SK-N-SH (cell line): ENCODE data around the gene GALNT16. TPM values are rescaled to one million over a fixed set of nuclear protein-coding genes. Genes with fewer than 3 reads are reported as not detected.

Source experiments
- CTCF ChIA-PET: fragments of 300-600, 350-600 bp; formaldehyde crosslinking; extraction: SDS; loops from one replicate; lab custom pipeline; 2021; lab: Yijun Ruan, JAX
- POLR2A ChIA-PET: fragments of 350-600 bp; sonication (Branson Sonifier 250); formaldehyde crosslinking; extraction: SDS; loops from one replicate; lab custom pipeline; 2020; ENCODE audit warnings: antibody characterized with exemption, inconsistent platforms; lab: Yijun Ruan, JAX
- DNase-seq: peaks from one replicate; pipeline ENCODE4 v3.0.0; 2012
- H2AFZ ChIP-seq: fragments of 200-600 bp; sonication (generic); 2 replicates; pipeline ENCODE4 v1.8.1; 2016; ENCODE audit warnings: antibody characterized with exemption, mild to moderate bottlenecking, low read depth
- H3F3A ChIP-seq: fragments of 200-600 bp; sonication (generic); replicated peaks from 2 replicates; pipeline ENCODE3; 2016; ENCODE audit warnings: antibody characterized with exemption, mild to moderate bottlenecking; ENCODE audit not compliant: insufficient read depth
- H3K27ac ChIP-seq, 2 experiments: fragments of 200-500 bp in 1 of 2; fragments of 200-600 bp in 1 of 2; sonication (Bioruptor generic) in 1 of 2; sonication (generic), shearing (Covaris generic) in 1 of 2; 2 replicates each; pipeline versions ENCODE4 v1.5.1 to v1.6.1; 2014 to 2016; ENCODE audit warnings: low read depth in 2 of 2, inconsistent platforms in 1 of 2, low read length in 1 of 2, mild to moderate bottlenecking in 1 of 2, mixed read lengths in 1 of 2
- H3K27me3 ChIP-seq: fragments of 200-600 bp; sonication (generic), shearing (Covaris generic); 2 replicates; pipeline ENCODE4 v1.6.1; 2016; ENCODE audit warnings: mixed run types; ENCODE audit not compliant: insufficient read depth
- H3K36me3 ChIP-seq, 2 experiments: fragments of 200-500 bp in 1 of 2; fragments of 200-600 bp in 1 of 2; sonication (Bioruptor generic) in 1 of 2; sonication (generic) in 1 of 2; replicated peaks in 1 of 2; 2 replicates each; pipeline versions ENCODE3 to v1.5.1; 2014 to 2016; ENCODE audit warnings: low read length in 1 of 2, mild to moderate bottlenecking in 1 of 2; ENCODE audit not compliant: insufficient read depth in 2 of 2, control insufficient read depth in 1 of 2
- H3K4me1 ChIP-seq, 2 experiments: fragments of 200-500 bp in 1 of 2; fragments of 200-600 bp in 1 of 2; sonication (Bioruptor generic) in 1 of 2; sonication (generic), shearing (Covaris generic) in 1 of 2; 2 replicates each; pipeline versions ENCODE4 v1.5.1 to v1.6.1; 2014 to 2016; ENCODE audit warnings: low read depth in 1 of 2, low read length in 1 of 2, mixed run types in 1 of 2; ENCODE audit not compliant: insufficient read depth in 2 of 2, control insufficient read depth in 1 of 2
- H3K4me2 ChIP-seq: fragments of 200-600 bp; sonication (generic), shearing (Covaris generic); 2 replicates; pipeline ENCODE4 v1.6.1; 2017; ENCODE audit warnings: mixed run types
- H3K4me3 ChIP-seq, 2 experiments: fragments of 200-500 bp in 1 of 2; fragments of 200-600 bp in 1 of 2; sonication (Bioruptor generic) in 1 of 2; sonication (generic), shearing (Covaris generic) in 1 of 2; 2 replicates each; pipeline versions ENCODE4 v1.5.1 to v1.8.1; 2014 to 2016; ENCODE audit warnings: low read depth in 2 of 2, inconsistent platforms in 1 of 2, low read length in 1 of 2, mild to moderate bottlenecking in 1 of 2, mixed read lengths in 1 of 2, moderate library complexity in 1 of 2
- H3K79me2 ChIP-seq: fragments of 200-600 bp; sonication (generic); 2 replicates; pipeline ENCODE4 v1.8.1; 2017; ENCODE audit warnings: mild to moderate bottlenecking; ENCODE audit not compliant: insufficient read depth
- H3K9ac ChIP-seq: fragments of 200-600 bp; sonication (generic); 2 replicates; pipeline ENCODE4 v1.6.1; 2017; ENCODE audit warnings: mixed run types
- H3K9me2 ChIP-seq: fragments of 200-600 bp; sonication (generic); 2 replicates; pipeline ENCODE4 v1.6.1; 2017; ENCODE audit warnings: mixed run types
- H3K9me3 ChIP-seq: fragments of 200-600 bp; sonication (generic); 2 replicates; pipeline ENCODE4 v1.6.1; 2017; ENCODE audit warnings: mixed run types, mild to moderate bottlenecking, moderate library complexity
- H4K20me1 ChIP-seq: fragments of 200-600 bp; sonication (generic); 2 replicates; pipeline ENCODE4 v1.6.1; 2017; ENCODE audit warnings: mild to moderate bottlenecking, mixed run types; ENCODE audit not compliant: insufficient read depth
- CHD2 ChIP-seq: fragments of 150-350 bp; IDR thresholded peaks from 2 replicates; pipeline ENCODE4 v1.6.1; 2018; ENCODE audit warnings: low read length; ENCODE audit not compliant: partially characterized antibody
- CTCF ChIP-seq: fragments of 200-600 bp; sonication (generic); IDR thresholded peaks from 2 replicates; pipeline ENCODE4 v1.6.1; 2017; ENCODE audit warnings: antibody characterized with exemption, mild to moderate bottlenecking, moderate library complexity
- ELF1 ChIP-seq: IDR thresholded peaks from 2 replicates; pipeline ENCODE4 v1.4.0; 2012
- EZH2phosphoT487 ChIP-seq: fragments of 200-600 bp; sonication (generic); IDR thresholded peaks from 2 replicates; pipeline ENCODE4 v1.6.1; 2017; ENCODE audit warnings: low read depth, mixed run types, mild to moderate bottlenecking, antibody characterized with exemption, moderate library complexity, borderline replicate concordance
- FOSL2 ChIP-seq: IDR thresholded peaks from 2 replicates; pipeline ENCODE4 v1.4.0; 2012; ENCODE audit warnings: low read depth, mild to moderate bottlenecking, moderate library complexity, borderline replicate concordance
- FOXJ3 ChIP-seq: sonication (generic); formaldehyde crosslinking; IDR thresholded peaks from 2 replicates; pipeline ENCODE4 v1.5.1; 2020; ENCODE audit warnings: mild to moderate bottlenecking, missing genetic modification reagents
- GATA2 ChIP-seq: sonication (generic); formaldehyde crosslinking; IDR thresholded peaks from 2 replicates; pipeline ENCODE4 v1.5.0; 2020; ENCODE audit warnings: mild to moderate bottlenecking, missing genetic modification reagents
- JUND ChIP-seq: IDR thresholded peaks from 2 replicates; pipeline ENCODE4 v1.4.0; 2012
- MAX ChIP-seq: IDR thresholded peaks from 2 replicates; pipeline ENCODE4 v1.4.0; 2012; ENCODE audit warnings: low read depth
- NFIC ChIP-seq: IDR thresholded peaks from 2 replicates; pipeline ENCODE4 v1.4.0; 2012; ENCODE audit warnings: borderline replicate concordance
- NRF1 ChIP-seq: IDR thresholded peaks from 2 replicates; pipeline ENCODE4 v1.6.1; 2012; ENCODE audit warnings: low read depth, mild to moderate bottlenecking, low read length
- PBX3 ChIP-seq: IDR thresholded peaks from 2 replicates; pipeline ENCODE4; 2012
- RAD21 ChIP-seq: IDR thresholded peaks from 2 replicates; pipeline ENCODE4 v1.6.1; 2012; ENCODE audit warnings: mild to moderate bottlenecking, low read length
- RCOR1 ChIP-seq: fragments of 150-350 bp; IDR thresholded peaks from 2 replicates; pipeline ENCODE4 v1.6.1; 2017; ENCODE audit warnings: antibody characterized with exemption, low read length
- RXRA ChIP-seq: IDR thresholded peaks from 2 replicates; pipeline ENCODE4 v1.4.0; 2012; ENCODE audit warnings: low read depth, mild to moderate bottlenecking, borderline replicate concordance
- TAF1 ChIP-seq: IDR thresholded peaks from 2 replicates; pipeline ENCODE4 v1.6.1; 2012; ENCODE audit warnings: low read depth, mild to moderate bottlenecking, low read length, moderate library complexity, borderline replicate concordance
- TCF12 ChIP-seq: IDR thresholded peaks from 2 replicates; pipeline ENCODE4 v1.4.0; 2012
- TEAD4 ChIP-seq: IDR thresholded peaks from 2 replicates; pipeline ENCODE4 v1.4.0; 2012; ENCODE audit warnings: mild to moderate bottlenecking, borderline replicate concordance; ENCODE audit not compliant: insufficient read depth
- USF2 ChIP-seq: fragments of 150-350 bp; IDR thresholded peaks from 2 replicates; pipeline ENCODE4 v1.6.1; 2017; ENCODE audit warnings: antibody characterized with exemption, low read length, low read depth, borderline replicate concordance
- YY1 ChIP-seq: IDR thresholded peaks from 2 replicates; pipeline ENCODE4 v1.4.0; 2012; ENCODE audit warnings: low read depth, mild to moderate bottlenecking
- ZBTB33 ChIP-seq: IDR thresholded peaks from 2 replicates; pipeline ENCODE4 v1.4.0; 2012; ENCODE audit warnings: low read depth, borderline replicate concordance
- WGBS: methylation state at CpG from one replicate; pipeline ENCODE4 v1.1.6; 2017; ENCODE audit warnings: low lambda C conversion rate; 5-methylcytosine and 5-hydroxymethylcytosine counted together
- polyA plus RNA-seq, 3 experiments: library from polyadenylated mRNA; depleted of rRNA; stranded (reverse); fragments of >200 nt; gene quantifications; 2 replicates each; pipeline ENCODE4 v1.2.3, GENCODE V29; 2012

Gene GALNT16
- polyA plus RNA-seq, 1 of the 3 experiments (the other 2 are of a cell fraction) = 17.0 TPM

- H3K36me3 ChIP-seq = no peaks in the 10 kb centered on the region
- DNase-seq = no peak
- no peaks in the 10 kb centered on the region for H3K9me3 ChIP-seq
- no peaks in the 10 kb centered on the region for H3K27me3 ChIP-seq
- 89% methylated on average over 7 of the region's 9 CpGs for WGBS
- H2AFZ ChIP-seq = no peak overlapping the region
- H3K27ac ChIP-seq = no peak overlapping the region
- no peak for TF ChIP-seq YY1
- TF ChIP-seq RXRA = no peak
- TF ChIP-seq EZH2phosphoT487 = no peak
- TF ChIP-seq JUND = no peak
- TF ChIP-seq TCF12 = no peak
- TF ChIP-seq TAF1 = no peak
- no peak for TF ChIP-seq CHD2
- ChIA-PET CTCF (interaction anchor here (1.0 to 1.2 kb wide), 2 partner anchors 24 to 82 kb away, joined by 3 read pairs; no protein-coding TSS in a partner anchor), POLR2A (no interaction called here)
- H3K4me2 ChIP-seq = no peak overlapping the region
- H3K4me1 ChIP-seq = no peaks in the 10 kb centered on the region
- no peaks in the 10 kb centered on the region for H3K9me2 ChIP-seq
- H3K79me2 ChIP-seq = no peaks in the 10 kb centered on the region
- H3K4me3 ChIP-seq = no peak overlapping the region
- H3K9ac ChIP-seq = no peak overlapping the region
- H4K20me1 ChIP-seq = no peaks in the 10 kb centered on the region
- H3F3A ChIP-seq = no peaks in the 10 kb centered on the region
These were observed 64.5 kb downstream of the GALNT16 start for GRCh38 chr14:69324341-69324931.

- no peaks in the 10 kb centered on the region for H4K20me1 ChIP-seq
- H3K4me2 ChIP-seq = no peak overlapping the region
- no peaks in the 10 kb centered on the region for H3K9me3 ChIP-seq
- 85% methylated on average over 6 of the region's 8 CpGs for WGBS
- no peaks in the 10 kb centered on the region for H3K9me2 ChIP-seq
- H3F3A ChIP-seq = no peaks in the 10 kb centered on the region
- H2AFZ ChIP-seq = no peak overlapping the region
- no peaks in the 10 kb centered on the region for H3K4me1 ChIP-seq
- ChIA-PET CTCF (interaction anchor here (0.8 to 1.0 kb wide), 2 partner anchors 11 to 23 kb away, joined by 3 to 4 read pairs; no protein-coding TSS in a partner anchor), POLR2A (no interaction called here)
- no peaks in the 10 kb centered on the region for H3K27me3 ChIP-seq
- H3K9ac ChIP-seq = no peak overlapping the region
- H3K79me2 ChIP-seq = no peaks in the 10 kb centered on the region
- DNase-seq = no peak
- TF ChIP-seq RXRA (no peak), FOXJ3 (CRISPR knock-in tag) (no peak), ELF1 (no peak), GATA2 (no peak), NRF1 (no peak), ZBTB33 (no peak), TEAD4 (no peak), EZH2phosphoT487 (no peak), RAD21 (no peak), MAX (no peak), TAF1 (no peak), FOSL2 (no peak), CHD2 (no peak), CTCF (no peak), YY1 (no peak), PBX3 (no peak), RCOR1 (no peak), NFIC (no peak), USF2 (no peak)
- H3K27ac ChIP-seq = no peak overlapping the region
- no peaks in the 10 kb centered on the region for H3K36me3 ChIP-seq
- H3K4me3 ChIP-seq = no peak overlapping the region
These were observed 65.1 kb downstream of the GALNT16 start for GRCh38 chr14:69325086-69325485.
